ENCODE measurements around the gene SLC38A1. TPM values are rescaled to one million over a fixed set of nuclear protein-coding genes. Genes with fewer than 3 reads are reported as not detected.

Gene SLC38A1
- total RNA-seq, 2 donors from 2014 or later: 77.7 to 107 TPM

GRCh38 chr12:46266869-46267574 is 1.8 kb downstream of the SLC38A1 start:
- H3K27ac Mint-ChIP-seq: no peak overlapping the region
- peaks cover 34% of the 10 kb centered on the region for H3K4me1 Mint-ChIP-seq
- TF ChIP-seq, protein P1, sequence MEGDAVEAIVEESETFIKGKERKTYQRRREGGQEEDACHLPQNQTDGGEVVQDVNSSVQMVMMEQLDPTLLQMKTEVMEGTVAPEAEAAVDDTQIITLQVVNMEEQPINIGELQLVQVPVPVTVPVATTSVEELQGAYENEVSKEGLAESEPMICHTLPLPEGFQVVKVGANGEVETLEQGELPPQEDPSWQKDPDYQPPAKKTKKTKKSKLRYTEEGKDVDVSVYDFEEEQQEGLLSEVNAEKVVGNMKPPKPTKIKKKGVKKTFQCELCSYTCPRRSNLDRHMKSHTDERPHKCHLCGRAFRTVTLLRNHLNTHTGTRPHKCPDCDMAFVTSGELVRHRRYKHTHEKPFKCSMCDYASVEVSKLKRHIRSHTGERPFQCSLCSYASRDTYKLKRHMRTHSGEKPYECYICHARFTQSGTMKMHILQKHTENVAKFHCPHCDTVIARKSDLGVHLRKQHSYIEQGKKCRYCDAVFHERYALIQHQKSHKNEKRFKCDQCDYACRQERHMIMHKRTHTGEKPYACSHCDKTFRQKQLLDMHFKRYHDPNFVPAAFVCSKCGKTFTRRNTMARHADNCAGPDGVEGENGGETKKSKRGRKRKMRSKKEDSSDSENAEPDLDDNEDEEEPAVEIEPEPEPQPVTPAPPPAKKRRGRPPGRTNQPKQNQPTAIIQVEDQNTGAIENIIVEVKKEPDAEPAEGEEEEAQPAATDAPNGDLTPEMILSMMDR (conservative IDR thresholded peaks at IDR 0.05): no peak
- WGBS, 2 experiments (ENCODE audit: insufficient coverage in 1 of 2, insufficient read length in 1 of 2): 0 to 2% methylated on average over 25 to 33 of the region's 33 CpGs
- H3K27me3 ChIP-seq (ENCODE audit: control insufficient read depth, insufficient read depth, low read length, poor library complexity, severe bottlenecking): no peaks in the 10 kb centered on the region
- H3K9me3 Mint-ChIP-seq: no peaks in the 10 kb centered on the region
- no peak overlapping the region for H3K4me3 Mint-ChIP-seq
- peaks cover 6% of the 10 kb centered on the region for H3K4me1 ChIP-seq (ENCODE audit: control insufficient read depth, insufficient read depth, low read length)
- H3K9me3 ChIP-seq (ENCODE audit: control insufficient read depth, low read length): no peaks in the 10 kb centered on the region
- DNase-seq: peak; percentile 89
- H3K36me3 Mint-ChIP-seq (ENCODE audit: low read depth): no peaks in the 10 kb centered on the region
- H3K4me3 ChIP-seq (ENCODE audit: low read length): peak overlapping the region; percentile 95
- peak overlapping the region; percentile 93 for H3K27ac ChIP-seq (ENCODE audit: low read depth, low read length)
- no peaks in the 10 kb centered on the region for H3K27me3 Mint-ChIP-seq (ENCODE audit: insufficient read depth)
- peak overlapping the region; percentile 95 for H3K9ac ChIP-seq (ENCODE audit: extremely low read depth, low read length, poor library complexity, severe bottlenecking)
- no peaks in the 10 kb centered on the region for H3K36me3 ChIP-seq (ENCODE audit: control insufficient read depth, insufficient read depth, low read length)

GRCh38 chr12:46266382-46266791 is 2.5 kb downstream of the SLC38A1 start:
- H3K4me1 ChIP-seq (ENCODE audit: control insufficient read depth, insufficient read depth, low read length): peaks cover 8% of the 10 kb centered on the region
- H3K27me3 ChIP-seq (ENCODE audit: control insufficient read depth, insufficient read depth, low read length, poor library complexity, severe bottlenecking): no peaks in the 10 kb centered on the region
- Mint-ChIP-seq H3K36me3 (ENCODE audit: low read depth) (no peaks in the 10 kb centered on the region), H3K4me1 (peaks cover 28% of the 10 kb centered on the region), H3K9me3 (no peaks in the 10 kb centered on the region), H3K4me3 (no peak overlapping the region), H3K27ac (no peak overlapping the region), H3K27me3 (ENCODE audit: insufficient read depth) (no peaks in the 10 kb centered on the region)
- TF ChIP-seq, protein P1 (conservative IDR thresholded peaks at IDR 0.05): no peak
- no peak for DNase-seq
- H3K9ac ChIP-seq (ENCODE audit: extremely low read depth, low read length, poor library complexity, severe bottlenecking): peak overlapping the region; percentile 95
- WGBS, 2 experiments (ENCODE audit: insufficient coverage in 1 of 2, insufficient read length in 1 of 2): 0 to 11% methylated on average over 3 to 7 of the region's 7 CpGs
- H3K4me3 ChIP-seq (ENCODE audit: low read length): peak overlapping the region; percentile 95
- H3K9me3 ChIP-seq (ENCODE audit: control insufficient read depth, low read length): no peaks in the 10 kb centered on the region
- no peaks in the 10 kb centered on the region for H3K36me3 ChIP-seq (ENCODE audit: control insufficient read depth, insufficient read depth, low read length)
- H3K27ac ChIP-seq (ENCODE audit: low read depth, low read length): peak overlapping the region; percentile 93

DNA sequence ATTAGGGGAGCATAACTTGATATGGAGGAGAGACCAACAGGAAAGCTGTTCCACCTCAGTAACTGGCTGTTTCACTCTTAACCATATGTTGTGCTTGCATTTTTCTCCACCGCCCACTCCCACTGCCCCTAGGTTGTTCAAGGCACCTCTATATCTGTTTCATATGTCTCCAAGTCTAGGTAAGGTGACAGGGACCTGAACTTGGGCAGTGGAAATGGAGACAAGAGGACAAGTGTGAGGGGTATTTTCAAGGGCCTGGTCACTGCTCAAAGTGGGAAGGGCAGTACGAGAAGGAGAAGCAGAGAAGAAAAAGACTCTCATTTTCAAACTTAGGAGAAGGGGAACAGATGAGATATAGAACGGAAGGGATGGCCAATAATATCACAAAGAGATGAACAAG is 3.1 kb downstream of the SLC38A1 start:
- H3K36me3 ChIP-seq (ENCODE audit: control insufficient read depth, insufficient read depth, low read length): no peaks in the 10 kb centered on the region
- peak overlapping the region; percentile 95 for H3K4me3 ChIP-seq (ENCODE audit: low read length)
- DNase-seq: no peak
- H3K4me3 Mint-ChIP-seq: no peak overlapping the region
- no peaks in the 10 kb centered on the region for H3K9me3 ChIP-seq (ENCODE audit: control insufficient read depth, low read length)
- H3K4me1 ChIP-seq (ENCODE audit: control insufficient read depth, insufficient read depth, low read length): peaks cover 14% of the 10 kb centered on the region
- no peak overlapping the region for H3K27ac ChIP-seq (ENCODE audit: low read depth, low read length)
- H3K9me3 Mint-ChIP-seq: no peaks in the 10 kb centered on the region
- H3K27ac Mint-ChIP-seq: no peak overlapping the region
- no peaks in the 10 kb centered on the region for H3K27me3 ChIP-seq (ENCODE audit: control insufficient read depth, insufficient read depth, low read length, poor library complexity, severe bottlenecking)
- H3K4me1 Mint-ChIP-seq: peaks cover 21% of the 10 kb centered on the region
- no peaks in the 10 kb centered on the region for H3K36me3 Mint-ChIP-seq (ENCODE audit: low read depth)
- H3K27me3 Mint-ChIP-seq (ENCODE audit: insufficient read depth): no peaks in the 10 kb centered on the region
- 73 to 94% methylated on average over 2 to 3 of the region's 3 CpGs for WGBS, 2 experiments (ENCODE audit: insufficient coverage in 1 of 2, insufficient read length in 1 of 2)
- H3K9ac ChIP-seq (ENCODE audit: extremely low read depth, low read length, poor library complexity, severe bottlenecking): no peak overlapping the region
- TF ChIP-seq, protein P1 (conservative IDR thresholded peaks at IDR 0.05): no peak

Measured in endodermal cell (in vitro differentiated cells).